MV-4-11 (cell line): ENCODE data around the gene ZC3H18.

Experiments used
- DNase-seq: peaks from one replicate; lab custom pipeline; 2025; lab: John Stamatoyannopoulos, UW

The ZC3H18 gene

GRCh38 chr16:88582912-88583575, 12.8 kb downstream of the ZC3H18 start:
- no peak for DNase-seq

- no peak for DNase-seq
Observed at GRCh38 chr16:88584676-88585075, 14.5 kb downstream of the ZC3H18 start.

- no peak for DNase-seq
Observed at GRCh38 chr16:88585269-88585668, 15.1 kb downstream of the ZC3H18 start.

GRCh38 chr16:88585927-88586581, 15.9 kb downstream of the ZC3H18 start:
- no peak for DNase-seq

- DNase-seq, result no peak
Observed at GRCh38 chr16:88588148-88588547, 17.9 kb downstream of the ZC3H18 start.

- no peak for DNase-seq
Observed at GRCh38 chr16:88588754-88589153, 18.6 kb downstream of the ZC3H18 start.

- DNase-seq, result no peak
Observed at GRCh38 chr16:88589441-88589840, 19.2 kb downstream of the ZC3H18 start.

- peak; percentile 98 for DNase-seq
Observed at GRCh38 chr16:88591577-88592021, 21.4 kb downstream of the ZC3H18 start.

GRCh38 chr16:88593061-88593460, 22.9 kb downstream of the ZC3H18 start:
- no peak for DNase-seq

- no peak for DNase-seq
Observed at GRCh38 chr16:88593489-88593888, 23.3 kb downstream of the ZC3H18 start.

GRCh38 chr16:88593910-88594309, 23.7 kb downstream of the ZC3H18 start:
- no peak for DNase-seq

- DNase-seq, result no peak
Observed at GRCh38 chr16:88595101-88595500, 24.9 kb downstream of the ZC3H18 start.

GRCh38 chr16:88595921-88596320, 25.7 kb downstream of the ZC3H18 start:
- peak; percentile 59 for DNase-seq

- DNase-seq, result peak; percentile 60
Observed at GRCh38 chr16:88596483-88596882, 26.3 kb downstream of the ZC3H18 start.

- peak; percentile 2 for DNase-seq
Observed at GRCh38 chr16:88597856-88598491, 27.8 kb downstream of the ZC3H18 start.

GRCh38 chr16:88599092-88599733, 29.0 kb downstream of the ZC3H18 start:
- DNase-seq, result peak; percentile 91

- DNase-seq, result no peak
Observed at GRCh38 chr16:88599825-88600538, 29.8 kb downstream of the ZC3H18 start.

GRCh38 chr16:88600539-88600896, 30.3 kb downstream of the ZC3H18 start:
- no peak for DNase-seq

GRCh38 chr16:88601313-88602036, 31.3 kb downstream of the ZC3H18 start:
- DNase-seq, result no peak

GRCh38 chr16:88602091-88602490, 31.9 kb downstream of the ZC3H18 start:
- DNase-seq, result no peak
